Raji (cell line): ENCODE data around the gene NPSR1.

Source experiments
- POLR2A ChIP-seq: IDR thresholded peaks from 2 replicates; pipeline ENCODE4 v1.6.1; 2011; ENCODE audit warnings: low read depth, low read length, control low read depth; ENCODE audit not compliant: insufficient read depth

The NPSR1 gene

DNA sequence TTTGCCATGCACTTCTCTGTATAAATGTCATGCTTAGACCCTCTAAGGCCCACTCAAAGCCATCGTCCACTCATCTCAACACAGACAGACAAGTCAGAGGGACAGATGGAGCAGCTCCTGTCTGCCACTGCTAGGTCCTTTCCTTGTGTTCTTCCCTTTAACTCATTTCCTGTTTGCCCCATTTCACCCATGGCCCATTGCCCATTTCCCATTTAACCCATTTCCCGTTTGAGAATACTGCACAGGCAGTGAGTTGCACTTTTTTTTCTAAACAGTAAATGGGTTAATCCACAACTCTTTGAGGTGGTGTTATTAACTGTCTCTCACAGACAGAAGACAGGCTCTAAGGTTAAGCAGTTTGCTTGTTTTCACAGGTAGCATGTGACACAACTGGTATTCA, 179.3 kb downstream of the NPSR1 start:
- TF ChIP-seq POLR2A = no peak

DNA sequence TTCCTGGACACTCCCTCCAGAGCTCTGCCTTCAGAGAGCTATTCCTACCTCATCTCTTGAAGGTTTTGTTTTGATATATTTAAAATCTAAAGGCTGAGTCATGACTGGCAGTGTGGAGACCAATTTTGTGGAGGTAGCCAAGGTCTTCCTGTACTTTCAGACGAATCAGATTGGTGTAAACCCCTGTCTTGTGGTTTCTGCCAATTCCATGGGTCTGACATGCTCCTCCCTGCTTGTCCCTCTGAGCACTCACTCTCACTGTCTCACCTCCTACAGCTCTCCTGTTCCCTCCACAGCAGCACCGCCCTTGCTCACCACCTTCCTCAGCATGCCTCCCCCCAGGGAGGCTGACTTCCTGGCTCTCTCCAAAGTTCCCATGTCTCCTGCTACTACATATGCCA, 179.8 kb downstream of the NPSR1 start:
- TF ChIP-seq POLR2A = no peak

DNA sequence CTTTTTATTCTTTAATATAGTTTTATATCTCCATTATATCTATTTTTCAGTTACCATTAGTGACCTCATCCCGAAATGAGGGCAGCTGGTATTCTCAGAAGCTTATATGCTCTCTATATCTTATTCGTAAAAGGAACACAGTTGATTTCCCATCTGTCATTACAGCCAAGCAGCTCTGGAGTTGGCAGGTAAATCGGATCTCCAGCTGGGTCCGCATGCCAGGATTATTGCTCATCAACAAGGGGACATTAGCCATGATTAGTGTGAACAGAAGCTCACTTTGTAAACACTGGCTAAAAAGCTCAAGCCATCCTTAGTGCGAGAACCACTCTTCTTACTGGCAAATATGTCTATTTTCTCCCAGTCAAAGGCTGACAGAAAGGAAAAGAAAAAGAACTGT, 180.3 kb downstream of the NPSR1 start:
- TF ChIP-seq POLR2A = no peak

DNA sequence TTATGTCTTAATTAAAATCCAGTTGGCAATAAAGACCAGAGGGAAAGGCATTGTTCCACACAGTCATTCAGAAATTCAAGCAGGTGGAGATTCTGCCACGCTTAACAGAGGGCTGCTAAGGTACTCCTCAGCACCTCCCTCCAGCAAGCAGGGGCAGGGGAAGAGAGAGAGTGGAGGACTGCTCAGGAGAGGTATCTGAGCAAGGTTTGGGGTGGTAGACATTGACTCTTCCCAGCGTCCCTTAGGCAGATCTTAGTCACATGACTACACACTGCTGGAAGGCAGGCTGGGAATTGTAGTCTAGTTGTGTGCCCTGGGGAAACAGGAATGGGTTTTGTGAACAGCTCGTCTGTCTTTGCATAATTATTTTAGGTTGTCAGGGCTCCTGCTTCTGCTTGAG, 181.6 kb downstream of the NPSR1 start:
- TF ChIP-seq POLR2A = no peak

DNA sequence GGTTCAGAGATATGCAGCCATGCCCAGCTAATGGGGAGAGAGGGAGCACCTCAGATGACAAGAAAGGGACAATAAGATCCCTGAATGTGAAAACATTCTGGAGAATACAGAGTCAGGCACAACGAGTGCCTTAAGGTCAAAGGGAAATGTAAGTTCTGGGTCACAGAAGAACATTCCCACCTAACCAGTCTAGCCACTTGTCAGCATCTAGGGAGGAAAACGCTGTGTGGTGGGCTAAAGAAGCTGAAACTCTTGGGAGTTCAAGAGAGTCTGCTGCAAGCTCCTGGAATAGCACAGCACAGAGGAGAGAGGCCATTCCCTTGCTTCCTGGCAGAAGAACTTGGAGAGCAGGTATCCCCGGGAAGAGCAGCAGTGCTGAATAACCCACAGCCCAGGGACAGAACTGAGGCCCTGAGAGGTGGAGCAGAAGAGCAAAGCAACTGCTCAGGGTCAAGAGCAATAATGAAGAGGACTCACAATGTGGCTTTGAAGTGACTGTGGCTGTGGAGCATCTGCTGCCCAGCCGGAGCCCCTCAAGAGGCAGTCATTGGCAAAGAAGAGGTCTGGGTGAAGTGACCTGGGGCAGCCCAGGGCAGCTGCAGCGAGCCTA, 182.3 kb downstream of the NPSR1 start:
- TF ChIP-seq POLR2A = no peak

DNA sequence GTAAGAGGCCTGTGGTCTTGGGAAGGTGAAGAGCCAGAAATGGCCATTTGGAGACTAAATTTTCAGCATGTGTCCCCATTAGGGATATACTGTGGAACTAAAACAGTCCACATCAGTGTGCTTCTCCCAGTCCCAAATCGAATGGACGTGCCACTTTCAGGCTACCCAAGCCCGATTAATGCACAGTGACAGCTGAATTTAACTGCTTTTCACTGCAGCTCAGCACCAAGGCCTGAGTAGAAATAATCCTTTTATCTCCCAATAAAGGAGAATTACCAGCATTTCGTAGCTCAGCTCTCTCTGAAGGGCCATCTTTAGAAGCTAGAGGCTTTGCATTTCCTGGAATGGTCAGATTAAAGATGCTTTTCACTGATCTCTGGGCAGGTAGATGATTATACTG, 183.3 kb downstream of the NPSR1 start:
- TF ChIP-seq POLR2A = no peak

DNA sequence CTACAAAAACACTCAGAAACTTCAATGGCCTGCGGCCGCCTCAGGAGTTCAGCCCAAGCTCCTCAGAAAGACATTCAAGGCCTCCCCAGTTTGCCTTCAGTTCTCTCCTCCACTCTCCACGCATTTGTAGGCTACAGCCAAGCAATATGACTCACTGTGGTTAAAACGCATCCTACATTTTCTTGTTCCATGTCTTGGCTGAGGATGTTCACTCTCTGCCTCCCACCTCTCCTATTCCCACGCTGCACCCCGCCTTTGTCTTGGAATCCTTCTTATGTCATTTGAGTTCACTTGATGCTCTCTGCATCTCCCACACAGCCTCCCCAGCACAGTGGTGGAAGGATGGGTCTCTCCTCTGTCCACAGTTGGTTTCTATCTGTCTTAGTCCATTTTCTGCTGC, 184.8 kb downstream of the NPSR1 start:
- no peak for TF ChIP-seq POLR2A

DNA sequence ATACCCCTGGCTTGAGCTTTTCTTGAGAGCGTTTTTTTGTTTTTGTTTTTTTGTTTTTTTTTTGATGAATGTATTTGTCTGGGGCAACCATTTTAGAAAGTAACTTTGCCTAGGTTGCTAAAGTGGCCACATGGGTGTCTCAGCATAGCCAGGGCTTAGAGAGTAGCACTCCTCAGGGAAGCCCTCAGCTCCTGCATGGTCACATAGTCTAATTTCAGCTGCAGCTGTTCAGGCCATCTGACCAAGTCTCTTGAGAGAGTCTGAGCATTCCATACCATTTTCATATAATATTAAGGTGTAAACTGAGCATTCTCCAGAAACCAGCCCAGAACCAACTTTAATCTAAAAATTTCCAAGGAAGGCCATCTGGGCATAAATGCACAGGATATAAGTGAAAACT, 186.4 kb downstream of the NPSR1 start:
- no peak for TF ChIP-seq POLR2A

DNA sequence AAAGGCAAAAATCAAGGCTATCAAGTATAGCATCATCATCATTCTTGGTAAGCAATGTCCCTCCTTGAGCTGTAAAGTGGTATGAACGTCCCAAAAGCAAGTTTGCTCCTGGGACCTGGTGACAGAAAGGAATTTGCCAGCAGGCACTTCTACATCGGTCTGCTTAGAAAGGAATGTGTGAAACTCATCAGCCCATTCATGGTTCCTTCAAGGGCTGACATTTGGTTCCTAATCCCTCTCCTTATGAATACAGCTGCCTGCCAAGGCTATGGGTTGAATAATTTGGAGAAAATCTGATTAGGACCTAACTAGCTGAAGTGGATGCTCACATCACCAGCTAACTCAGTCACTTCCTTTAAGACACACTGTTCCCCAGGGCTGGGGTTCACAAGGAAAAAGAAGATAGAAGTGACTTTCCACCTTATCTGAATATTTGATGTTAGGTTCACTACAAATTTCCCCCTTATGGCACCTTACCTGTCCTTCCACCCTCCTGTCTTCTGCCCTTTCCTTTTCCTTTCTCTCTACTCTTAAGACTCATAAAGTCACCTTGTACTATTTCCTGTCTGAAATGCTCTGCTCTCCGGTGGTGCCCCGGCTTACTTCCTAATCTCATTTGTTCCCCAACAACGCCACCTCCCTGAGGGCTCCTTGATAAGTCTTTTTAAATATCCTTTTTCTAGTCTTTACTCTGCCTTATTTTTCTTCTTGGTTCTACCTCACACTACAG, 187.1 kb downstream of the NPSR1 start:
- TF ChIP-seq POLR2A = no peak

DNA sequence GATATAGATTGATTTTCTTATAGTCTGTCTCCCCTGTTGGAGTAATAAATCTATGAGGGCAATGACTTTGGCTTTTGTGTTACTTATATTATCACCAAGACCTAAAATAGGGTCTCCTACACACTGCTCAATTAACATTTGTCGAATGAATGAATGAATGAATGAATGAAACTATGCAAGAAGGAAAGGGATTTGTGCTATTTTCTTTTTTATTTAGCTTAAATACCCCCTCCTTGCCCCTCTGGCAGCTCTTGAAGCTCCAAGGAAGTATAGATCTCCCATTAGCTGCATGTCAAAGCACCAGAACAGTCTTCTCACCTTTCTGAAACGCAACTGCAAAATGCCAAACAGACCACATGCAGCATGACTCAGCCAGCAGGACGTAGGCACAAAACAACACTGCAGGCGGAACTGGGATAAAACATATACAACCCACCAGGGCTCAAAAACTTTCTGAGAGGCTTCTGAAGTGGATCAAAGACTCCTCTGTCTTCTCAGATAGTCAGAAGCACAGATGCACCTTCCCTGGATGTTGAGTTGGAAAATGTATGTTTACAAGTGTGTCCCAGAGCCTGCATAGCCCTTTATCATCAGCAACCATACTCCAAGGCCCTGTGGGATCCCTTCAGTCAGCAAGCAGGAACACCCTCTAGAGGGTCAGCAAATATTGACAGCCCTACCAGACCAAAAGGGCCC, 187.8 kb downstream of the NPSR1 start:
- no peak for TF ChIP-seq POLR2A

DNA sequence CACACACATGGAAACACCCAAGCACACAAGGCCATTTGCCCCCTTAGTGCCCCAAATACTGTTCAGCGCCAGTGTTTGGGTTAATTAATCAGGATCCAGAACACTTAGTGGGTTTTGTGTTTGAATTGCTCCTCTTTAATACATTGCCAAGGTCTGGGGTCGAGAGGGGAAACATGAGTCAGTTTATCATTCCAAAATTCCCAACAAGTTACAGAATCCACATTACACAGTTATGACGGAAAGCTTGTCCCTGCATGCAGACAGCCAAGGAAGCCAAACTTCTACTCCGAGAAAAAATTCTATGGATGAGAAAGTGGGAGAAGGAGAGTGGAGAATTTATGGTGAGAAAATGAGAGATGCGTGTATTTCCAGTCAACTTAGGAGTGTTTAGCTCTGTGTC, 189.0 kb downstream of the NPSR1 start:
- no peak for TF ChIP-seq POLR2A

DNA sequence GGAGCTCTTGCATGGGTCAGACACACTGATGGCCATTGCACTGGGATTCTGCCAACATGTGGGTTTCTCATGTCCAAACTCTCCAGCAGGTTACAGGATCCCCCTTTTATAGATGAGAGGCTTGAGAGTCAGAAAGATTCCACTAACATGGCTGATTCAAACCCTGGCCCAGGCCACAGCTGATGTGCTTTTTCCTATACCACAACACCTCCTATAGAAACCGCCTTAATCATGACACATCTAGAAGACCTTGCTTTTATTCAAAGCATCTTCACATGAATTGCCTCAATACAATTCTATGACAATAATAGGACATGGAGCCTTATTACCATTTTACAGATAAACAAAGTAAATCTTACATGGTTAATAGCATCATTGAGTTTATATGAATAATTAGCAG, 190.7 kb downstream of the NPSR1 start:
- no peak for TF ChIP-seq POLR2A

DNA sequence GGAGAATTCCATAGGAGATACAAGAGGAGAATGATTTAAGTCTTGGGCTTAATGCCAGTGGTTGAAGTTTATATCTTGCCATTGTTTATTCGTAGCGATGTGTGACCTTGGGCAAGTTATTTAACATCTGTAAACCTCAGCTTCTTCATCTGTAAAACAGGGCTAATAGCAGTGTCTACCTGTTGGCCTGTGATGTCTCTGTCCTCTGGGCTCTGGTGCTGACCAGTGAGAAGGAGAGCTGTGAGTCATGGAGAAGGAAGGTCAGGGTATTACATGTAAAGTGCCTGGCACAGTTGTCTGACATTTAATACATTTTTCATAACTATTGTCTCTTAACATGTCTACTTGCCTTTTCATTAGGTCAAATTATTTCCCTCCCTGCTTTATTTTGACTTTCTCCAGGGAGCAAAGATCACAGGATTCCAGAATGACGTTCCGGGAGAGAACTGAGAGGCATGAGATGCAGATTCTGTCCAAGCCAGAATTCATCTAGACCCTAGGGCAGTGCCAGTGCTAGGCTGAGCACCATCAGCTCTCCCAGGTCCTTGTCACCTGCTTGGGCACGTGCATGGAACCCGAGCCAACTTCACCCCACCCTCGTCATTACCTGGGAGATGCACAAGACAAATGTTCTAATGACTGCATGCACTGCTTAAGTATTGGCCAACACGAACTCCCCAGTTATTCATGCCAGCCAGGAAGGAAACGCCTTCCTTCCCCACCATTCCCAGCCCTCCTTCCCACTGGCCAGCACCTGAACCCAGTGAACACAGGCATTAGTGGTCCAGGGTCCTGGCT, 191.3 kb downstream of the NPSR1 start:
- TF ChIP-seq POLR2A = no peak

DNA sequence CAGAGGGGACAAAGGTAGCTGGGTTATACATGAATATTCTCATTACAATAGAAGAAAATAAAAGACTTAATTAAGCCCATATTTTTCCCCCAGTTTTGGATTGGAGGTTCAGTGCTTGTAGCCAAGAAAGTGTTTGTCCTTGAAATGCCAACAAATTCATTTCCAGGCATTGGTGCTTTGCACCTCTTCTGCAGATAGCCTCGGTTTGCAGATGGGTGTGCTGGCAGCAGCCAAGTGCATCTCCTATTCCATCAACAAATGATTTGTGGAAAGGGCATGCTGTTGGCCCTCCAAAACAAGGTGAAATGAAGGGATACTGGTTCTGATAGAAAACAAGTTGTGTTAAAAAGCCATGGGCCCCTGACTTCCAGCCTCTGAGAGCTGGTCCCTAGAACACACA, 192.0 kb downstream of the NPSR1 start:
- no peak for TF ChIP-seq POLR2A

DNA sequence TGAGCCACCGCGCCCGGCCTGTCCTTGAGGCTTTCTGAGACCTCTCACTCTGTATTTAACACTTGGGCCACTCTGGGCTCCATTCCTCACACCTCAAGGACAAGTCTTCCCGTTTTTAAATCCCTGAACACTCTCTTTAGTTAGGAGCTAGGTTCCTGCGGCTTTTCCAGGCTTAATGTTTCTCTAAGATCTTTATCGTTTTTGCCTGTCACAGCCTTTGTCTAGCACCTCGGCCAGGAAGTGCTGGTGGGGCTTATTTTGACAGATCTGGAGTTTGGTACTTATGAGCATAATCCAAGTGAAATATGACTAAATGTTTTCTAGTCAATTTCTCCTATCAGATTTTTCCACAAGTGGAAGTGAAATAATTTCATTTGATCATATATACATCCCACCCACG, 192.7 kb downstream of the NPSR1 start:
- no peak for TF ChIP-seq POLR2A
